Panc1 (cell line): ENCODE results near the gene GDF2. TPM values are rescaled to one million over a fixed set of nuclear protein-coding genes. Genes with fewer than 3 reads are reported as not detected.

ENCODE experiments used
- total RNA-seq: library from RNA; stranded (reverse); gene quantifications from one replicate; pipeline ENCODE4 v1.2.1, GENCODE V29; 2021; ENCODE audit not compliant: unreplicated experiment

Gene GDF2
- total RNA-seq, 1 experiment from 2014 or later = not detected

Other genes starting within 250 kb of the GDF2 start
- 1.2 TPM for gene GDF10, start 22.3 kb upstream of the GDF2 start, total RNA-seq
- gene RBP3, start 25.9 kb downstream of the GDF2 start, total RNA-seq = not detected
- 11.8 TPM for gene ZNF488, start 61.8 kb downstream of the GDF2 start, total RNA-seq
- 0.72 TPM for gene ANXA8, start 161.7 kb downstream of the GDF2 start, total RNA-seq
- not detected for gene FAM25G, start 169.2 kb downstream of the GDF2 start, total RNA-seq
- 9.9 TPM for gene AGAP9, start 201.2 kb downstream of the GDF2 start, total RNA-seq